GM19397 (cell line): Measurements from ENCODE around the gene CHD3.
"Not testable (repeated sequence)": the region's sequence is repeated elsewhere in the genome, so short reads cannot be mapped to it uniquely, and the experiment has no call there.

Source experiments
- ATAC-seq: cut with Tn5 transposase; IDR thresholded peaks from one replicate; pipeline ENCODE4 v1.9.1; 2021; ENCODE audit warnings: mild to moderate bottlenecking, moderate library complexity; ENCODE audit not compliant: unreplicated experiment

Gene CHD3

GRCh38 chr17:7849751-7850504 lies 38.7 kb upstream of the CHD3 start:
- ATAC-seq: no peak

DNA sequence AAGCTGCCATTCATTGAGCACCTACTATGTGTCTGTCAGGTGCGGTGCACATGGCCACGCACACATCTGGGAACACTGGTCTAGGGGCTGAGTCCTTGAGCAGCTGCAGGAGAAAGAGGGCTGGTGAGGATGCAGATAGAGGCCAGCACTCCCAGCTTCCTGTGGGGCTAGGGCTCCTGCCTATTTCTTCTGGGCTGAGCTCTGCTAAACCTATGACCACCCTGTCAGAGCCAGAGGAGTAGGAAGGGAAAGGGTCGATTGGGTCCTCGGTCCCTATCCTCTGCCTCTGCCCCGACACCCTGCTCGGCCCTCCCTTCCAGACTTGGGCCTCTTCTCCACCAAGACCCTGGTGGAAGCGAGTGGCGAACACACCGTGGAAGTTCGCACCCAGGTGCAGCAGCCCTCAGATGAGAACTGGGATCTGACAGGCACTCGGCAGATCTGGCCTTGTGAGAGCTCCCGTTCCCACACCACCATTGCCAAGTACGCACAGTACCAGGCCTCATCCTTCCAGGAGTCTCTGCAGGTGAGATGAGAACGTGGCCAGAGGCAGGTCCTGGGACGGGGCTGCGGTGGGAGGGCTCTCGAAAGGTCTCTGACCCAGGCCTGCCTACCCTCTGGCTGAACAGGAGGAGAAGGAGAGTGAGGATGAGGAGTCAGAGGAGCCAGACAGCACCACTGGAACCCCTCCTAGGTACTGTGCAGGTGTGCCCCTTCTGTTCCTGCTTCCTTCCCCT lies 37.7 kb upstream of the CHD3 start:
- no peak for ATAC-seq

DNA sequence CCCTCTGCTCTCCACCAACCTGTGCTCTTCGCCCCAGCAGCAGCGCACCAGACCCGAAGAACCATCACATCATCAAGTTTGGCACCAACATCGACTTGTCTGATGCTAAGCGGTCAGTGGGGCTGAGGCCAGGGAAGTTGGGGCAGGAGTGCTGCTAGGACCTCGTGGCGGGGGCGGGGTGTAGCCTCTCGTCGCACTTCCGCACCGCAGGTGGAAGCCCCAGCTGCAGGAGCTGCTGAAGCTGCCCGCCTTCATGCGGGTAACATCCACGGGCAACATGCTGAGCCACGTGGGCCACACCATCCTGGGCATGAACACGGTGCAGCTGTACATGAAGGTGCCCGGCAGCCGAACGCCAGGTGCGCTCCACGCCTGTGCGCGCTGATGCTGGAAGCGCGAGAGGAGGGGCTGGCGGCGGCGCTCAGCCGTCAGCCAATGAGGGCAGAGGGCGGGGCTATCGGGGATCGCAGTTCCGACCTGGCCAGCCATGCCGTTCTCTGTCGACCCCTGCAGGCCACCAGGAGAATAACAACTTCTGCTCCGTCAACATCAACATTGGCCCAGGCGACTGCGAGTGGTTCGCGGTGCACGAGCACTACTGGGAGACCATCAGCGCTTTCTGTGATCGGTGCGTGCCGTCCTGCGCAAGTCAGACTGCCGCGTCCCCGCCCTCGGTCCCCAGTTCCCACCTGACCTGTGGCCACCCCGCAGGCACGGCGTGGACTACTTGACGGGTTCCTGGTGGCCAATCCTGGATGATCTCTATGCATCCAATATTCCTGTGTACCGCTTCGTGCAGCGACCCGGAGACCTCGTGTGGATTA lies 36.9 kb upstream of the CHD3 start:
- peak; percentile 77 for ATAC-seq

- no peak for ATAC-seq
Observed at GRCh38 chr17:7852262-7852670, 36.3 kb upstream of the CHD3 start.

DNA sequence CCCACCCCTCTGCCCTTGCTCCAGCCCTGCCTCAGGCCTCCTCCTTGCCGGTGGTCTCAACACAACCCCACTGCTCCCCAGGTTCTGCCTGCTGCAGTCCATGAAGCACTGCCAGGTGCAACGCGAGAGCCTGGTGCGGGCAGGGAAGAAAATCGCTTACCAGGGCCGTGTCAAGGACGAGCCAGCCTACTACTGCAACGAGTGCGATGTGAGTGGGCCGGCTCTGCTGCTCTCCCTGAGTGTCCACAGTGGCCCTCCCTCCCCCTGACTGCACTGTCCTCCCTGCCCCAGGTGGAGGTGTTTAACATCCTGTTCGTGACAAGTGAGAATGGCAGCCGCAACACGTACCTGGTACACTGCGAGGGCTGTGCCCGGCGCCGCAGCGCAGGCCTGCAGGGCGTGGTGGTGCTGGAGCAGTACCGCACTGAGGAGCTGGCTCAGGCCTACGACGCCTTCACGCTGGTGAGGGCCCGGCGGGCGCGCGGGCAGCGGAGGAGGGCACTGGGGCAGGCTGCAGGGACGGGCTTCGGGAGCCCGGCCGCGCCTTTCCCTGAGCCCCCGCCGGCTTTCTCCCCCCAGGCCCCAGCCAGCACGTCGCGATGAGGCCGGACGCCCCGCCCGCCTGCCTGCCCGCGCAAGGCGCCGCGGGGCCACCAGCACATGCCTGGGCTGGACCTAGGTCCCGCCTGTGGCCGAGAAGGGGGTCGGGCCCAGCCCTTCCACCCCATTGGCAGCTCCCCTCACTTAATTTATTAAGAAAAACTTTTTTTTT lies 35.5 kb upstream of the CHD3 start:
- ATAC-seq: no peak

GRCh38 chr17:7853691-7854038 lies 34.9 kb upstream of the CHD3 start:
- no peak for ATAC-seq

DNA sequence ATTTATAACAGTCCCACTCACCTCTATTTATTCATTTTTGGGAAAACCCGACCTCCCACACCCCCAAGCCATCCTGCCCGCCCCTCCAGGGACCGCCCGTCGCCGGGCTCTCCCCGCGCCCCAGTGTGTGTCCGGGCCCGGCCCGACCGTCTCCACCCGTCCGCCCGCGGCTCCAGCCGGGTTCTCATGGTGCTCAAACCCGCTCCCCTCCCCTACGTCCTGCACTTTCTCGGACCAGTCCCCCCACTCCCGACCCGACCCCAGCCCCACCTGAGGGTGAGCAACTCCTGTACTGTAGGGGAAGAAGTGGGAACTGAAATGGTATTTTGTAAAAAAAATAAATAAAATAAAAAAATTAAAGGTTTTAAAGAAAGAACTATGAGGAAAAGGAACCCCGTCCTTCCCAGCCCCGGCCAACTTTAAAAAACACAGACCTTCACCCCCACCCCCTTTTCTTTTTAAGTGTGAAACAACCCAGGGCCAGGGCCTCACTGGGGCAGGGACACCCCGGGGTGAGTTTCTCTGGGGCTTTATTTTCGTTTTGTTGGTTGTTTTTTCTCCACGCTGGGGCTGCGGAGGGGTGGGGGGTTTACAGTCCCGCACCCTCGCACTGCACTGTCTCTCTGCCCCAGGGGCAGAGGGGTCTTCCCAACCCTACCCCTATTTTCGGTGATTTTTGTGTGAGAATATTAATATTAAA lies 34.4 kb upstream of the CHD3 start:
- ATAC-seq: no peak

DNA sequence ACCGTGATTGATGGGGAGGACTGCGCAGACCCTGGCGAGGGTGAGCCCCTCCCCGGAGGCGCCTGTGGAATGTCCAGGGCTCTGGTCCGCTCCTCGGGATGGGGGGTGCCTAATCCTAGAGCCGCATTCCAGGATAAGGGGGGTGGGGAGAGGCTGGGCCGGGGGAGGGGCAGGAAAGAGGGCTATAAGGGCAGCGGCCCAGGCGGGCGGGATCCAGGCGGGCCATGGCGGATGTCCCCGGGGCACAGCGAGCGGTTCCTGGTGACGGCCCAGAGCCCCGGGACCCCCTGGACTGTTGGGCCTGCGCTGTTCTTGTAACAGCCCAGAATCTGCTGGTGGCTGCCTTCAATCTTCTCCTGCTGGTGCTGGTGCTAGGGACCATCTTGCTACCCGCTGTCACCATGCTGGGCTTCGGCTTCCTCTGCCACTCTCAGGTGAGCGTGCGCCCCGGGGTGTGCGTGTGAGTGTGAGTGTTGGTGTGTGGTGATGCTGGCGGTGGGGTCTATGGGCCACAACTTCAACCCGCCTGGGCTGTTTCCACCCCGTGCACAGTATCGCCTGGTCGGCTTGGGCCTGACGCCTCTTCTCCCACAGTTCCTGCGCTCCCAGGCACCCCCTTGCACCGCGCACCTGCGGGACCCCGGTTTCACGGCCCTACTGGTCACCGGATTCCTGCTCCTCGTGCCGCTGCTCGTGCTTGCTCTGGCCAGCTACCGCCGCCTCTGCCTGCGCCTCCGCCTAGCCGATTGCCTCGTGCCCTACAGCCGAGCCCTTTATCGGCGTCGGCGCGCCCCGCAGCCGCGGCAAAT lies 33.5 kb upstream of the CHD3 start, which contains the start of gene TMEM88:
Gene TMEM88, plus strand, starts transcription at position 216 of the 809 bp plus-strand sequence. Its CDS starts 9 bp downstream, at position 225.
- ATAC-seq: no peak

GRCh38 chr17:7855660-7856010 lies 33.0 kb upstream of the CHD3 start:
- ATAC-seq: no peak

DNA sequence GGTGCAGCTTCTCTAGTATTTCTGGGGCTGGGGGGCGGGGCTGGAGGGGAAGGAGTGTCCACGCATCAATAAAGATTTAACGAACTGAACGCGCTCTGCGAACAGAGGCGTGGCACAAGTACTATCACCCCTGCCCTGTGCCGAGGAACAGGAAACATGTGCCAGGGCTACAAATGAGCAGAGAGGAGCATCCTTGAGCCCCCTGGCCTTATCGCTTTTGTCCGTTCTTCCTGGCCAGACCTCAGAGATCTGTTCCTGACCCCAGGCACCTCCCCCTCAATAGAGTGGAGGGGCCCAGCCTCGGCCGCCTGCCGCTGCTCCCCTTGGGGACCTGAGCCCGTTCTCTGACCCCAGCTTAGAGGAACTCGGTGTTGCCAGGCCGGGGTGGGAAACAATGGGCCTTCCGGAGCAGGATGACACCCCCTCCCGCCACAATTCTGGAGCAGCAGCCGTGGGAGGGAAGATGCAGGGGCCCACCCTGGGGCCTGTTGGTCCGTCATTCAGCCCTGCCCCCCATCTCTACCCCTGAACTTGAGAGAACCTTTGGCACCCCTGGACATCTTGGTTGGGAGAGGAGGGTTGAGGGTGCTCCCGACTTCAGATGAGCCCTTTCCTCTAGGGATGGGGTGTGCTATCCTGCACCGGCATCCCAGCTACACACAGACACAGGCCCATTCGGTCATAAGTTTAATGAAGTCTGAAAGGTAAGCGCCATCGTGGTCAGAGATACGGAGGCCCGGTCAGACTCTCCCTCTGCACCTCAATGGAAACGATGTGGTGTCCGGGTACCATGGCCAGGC lies 32.4 kb upstream of the CHD3 start:
- ATAC-seq: no peak

- ATAC-seq: peak; percentile 69
Observed at GRCh38 chr17:7856811-7857712, 31.5 kb upstream of the CHD3 start, which contains the start of gene NAA38. NAA38 (minus strand) TSS chr17:7857559; CDS start chr17:7857463, 96 bp downstream.

DNA sequence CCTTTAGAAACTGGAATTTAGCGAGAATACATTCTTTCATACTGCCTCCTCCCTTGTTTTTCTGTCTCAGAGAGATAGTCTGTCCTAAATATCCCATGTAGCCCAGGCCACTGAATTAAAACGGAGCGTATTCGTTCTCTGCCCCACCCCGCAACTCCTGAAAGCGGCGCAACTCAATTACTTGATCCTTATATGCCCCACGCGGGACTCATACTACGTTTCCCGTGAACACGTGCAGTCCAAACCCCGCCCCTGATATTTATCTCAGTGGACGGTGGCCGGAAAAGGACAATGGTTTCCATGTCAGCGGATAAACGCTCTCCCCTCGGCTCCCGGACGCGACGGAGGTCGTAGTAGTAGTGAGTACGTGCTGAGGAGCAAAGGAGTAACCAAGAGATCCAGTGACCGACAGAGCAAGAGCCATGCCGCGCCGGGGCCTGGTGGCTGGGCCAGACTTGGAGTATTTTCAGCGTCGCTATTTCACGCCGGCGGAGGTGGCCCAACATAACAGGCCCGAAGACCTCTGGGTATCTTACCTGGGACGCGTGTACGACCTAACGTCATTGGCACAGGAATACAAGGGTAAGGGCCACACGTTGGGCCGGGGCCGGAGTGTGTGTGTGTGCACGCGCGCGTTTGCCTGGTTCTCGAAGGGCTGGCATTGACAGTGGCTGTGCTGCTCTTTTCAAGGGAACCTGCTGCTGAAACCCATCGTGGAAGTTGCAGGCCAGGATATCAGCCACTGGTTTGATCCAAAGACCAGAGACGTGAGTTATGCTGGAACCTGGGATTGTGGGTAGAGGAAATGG lies 30.7 kb upstream of the CHD3 start, which contains the start of gene CYB5D1:
Gene CYB5D1, plus strand, starts transcription at position 291 of the 809 bp plus-strand sequence. Its CDS starts 132 bp downstream, at position 423.
- peak; percentile 30 for ATAC-seq

- ATAC-seq: no peak
Observed at GRCh38 chr17:7858522-7858810, 30.1 kb upstream of the CHD3 start.

- no peak for ATAC-seq
Observed at GRCh38 chr17:7859028-7859427, 29.6 kb upstream of the CHD3 start.

DNA sequence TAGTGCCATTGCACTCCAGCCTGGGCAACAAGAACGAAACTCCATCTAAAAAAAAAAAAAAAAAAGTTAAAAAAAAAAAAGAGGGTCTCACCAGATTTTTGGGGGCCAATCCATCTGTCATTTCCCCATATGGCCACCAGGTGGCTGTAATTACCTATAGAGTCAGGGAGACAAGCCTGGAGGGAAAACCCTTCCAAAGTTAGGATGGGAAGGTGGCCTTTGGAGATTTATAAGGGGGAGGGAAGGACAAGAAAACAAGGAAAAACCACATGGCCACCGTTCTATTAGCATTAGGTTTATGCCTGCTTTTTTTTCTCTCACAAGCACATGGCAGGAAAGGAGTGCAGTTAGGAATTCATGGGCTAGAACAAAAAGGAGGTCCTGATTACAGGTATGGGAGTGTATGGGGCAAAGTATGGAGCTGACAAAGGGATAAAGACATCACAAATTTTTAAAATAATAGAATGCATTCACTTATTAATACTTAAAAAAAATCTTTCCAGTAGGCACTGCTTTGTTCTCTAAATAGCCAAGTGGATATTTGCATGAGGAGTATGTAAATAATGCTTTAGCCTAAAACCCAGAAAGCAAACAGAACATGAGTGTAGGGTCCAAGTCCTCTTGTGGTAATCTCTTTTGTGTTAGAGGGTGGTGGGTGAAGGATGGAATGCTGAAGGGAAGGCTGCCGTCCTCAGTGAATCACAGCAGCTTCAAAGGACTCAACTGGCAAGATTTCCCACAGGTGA lies 25.7 kb upstream of the CHD3 start:
- ATAC-seq: no peak

DNA sequence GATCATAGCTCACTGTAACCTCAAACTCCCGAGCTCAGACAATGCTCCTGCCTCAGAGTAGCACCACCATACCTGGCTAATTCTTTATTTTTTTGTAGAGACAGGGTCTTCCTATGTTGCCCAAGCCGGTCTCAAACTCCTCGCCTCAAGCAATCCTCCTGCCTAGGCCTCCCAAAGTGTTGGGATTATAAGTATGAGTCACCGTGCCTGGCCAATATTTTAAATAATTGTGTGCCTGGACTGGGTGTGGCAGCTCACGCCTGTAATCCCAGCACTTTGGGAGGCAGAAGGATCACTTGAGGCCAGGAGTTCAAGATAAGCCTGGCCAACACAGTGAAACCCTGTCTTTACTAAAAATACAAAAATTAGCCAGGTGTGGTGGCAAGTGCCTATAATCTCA lies 24.2 kb upstream of the CHD3 start:
- ATAC-seq: not testable (repeated sequence)
